OCI-M2 (cell line): ENCODE data around the gene SLC38A5.
"Not testable (repeated sequence)": the region's sequence is repeated elsewhere in the genome, so short reads cannot be mapped to it uniquely, and the experiment has no call there.

ENCODE experiments used
- DNase-seq: peaks from one replicate; lab custom pipeline; 2025; ENCODE audit not compliant: unreplicated experiment; lab: John Stamatoyannopoulos, UW

The SLC38A5 gene

DNA sequence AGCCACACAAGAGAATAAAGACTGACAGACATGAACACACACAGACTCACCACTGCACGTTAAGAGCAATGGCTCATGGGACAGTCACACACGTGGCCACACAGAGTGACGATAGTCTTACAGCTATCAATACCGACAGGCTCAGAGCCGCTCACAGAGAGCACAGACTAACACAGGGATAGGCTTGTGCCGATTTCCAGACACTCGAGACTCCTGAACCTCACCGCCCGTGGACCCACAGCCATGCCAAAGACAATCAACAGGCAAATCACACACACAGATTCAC, 716 bp upstream of the SLC38A5 start:
- DNase-seq = no peak

DNA sequence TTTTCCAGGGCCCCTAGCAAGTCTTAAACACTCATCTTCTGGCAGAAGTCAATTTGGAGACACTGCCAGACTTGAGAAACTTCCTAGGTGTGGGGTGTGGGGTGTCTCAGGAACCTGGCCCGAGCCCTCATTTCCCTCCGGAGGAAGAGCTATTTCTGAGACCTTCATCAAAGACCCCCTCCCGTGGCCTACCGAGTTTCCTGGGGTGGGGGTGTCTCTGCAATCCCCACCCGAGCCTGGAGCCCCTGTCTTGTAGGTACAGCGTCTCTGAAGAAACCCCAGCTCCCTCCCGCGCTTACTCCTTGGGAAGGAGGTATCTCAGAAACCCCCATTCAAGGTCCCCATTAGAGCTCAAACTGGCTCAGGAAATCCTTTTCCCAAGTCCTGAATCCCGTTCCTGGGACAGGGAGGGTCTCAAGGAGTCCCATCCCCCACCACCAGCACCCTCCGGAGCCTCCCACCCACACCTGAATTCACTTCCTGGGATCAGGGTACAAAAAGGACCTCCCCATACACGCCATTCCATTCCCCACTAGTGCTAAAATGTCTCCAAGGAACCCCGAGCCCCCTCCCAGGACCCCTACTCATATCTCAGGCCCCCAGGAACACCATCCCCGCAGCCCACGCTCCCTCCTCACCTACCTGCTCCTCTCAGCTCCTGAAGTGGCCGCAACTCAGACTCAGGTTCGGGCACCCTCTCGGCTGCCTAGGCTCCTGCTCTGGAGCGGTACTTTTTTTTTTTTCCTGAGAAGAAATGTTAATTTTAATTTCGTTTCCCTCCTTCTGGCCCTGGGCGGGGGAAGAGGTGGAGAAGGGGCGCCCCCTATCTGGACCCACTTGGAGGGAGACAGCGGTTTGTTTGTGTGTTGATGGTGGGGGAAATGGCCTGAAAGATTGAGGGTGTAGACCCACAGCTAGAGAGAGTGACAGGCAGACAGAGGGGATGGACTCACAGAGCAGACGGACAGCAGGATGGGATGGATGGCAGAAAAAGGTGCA, 1.1 kb downstream of the SLC38A5 start:
- no peak for DNase-seq

GRCh38 chrX:48468247-48468671, 1.8 kb downstream of the SLC38A5 start:
- DNase-seq = peak; percentile 31

- DNase-seq = peak; percentile 54
Observed at GRCh38 chrX:48467281-48467761, 2.7 kb downstream of the SLC38A5 start.

GRCh38 chrX:48466696-48467095, 3.4 kb downstream of the SLC38A5 start:
- no peak for DNase-seq

- no peak for DNase-seq
Observed at GRCh38 chrX:48465336-48465933, 4.6 kb downstream of the SLC38A5 start.

- no peak for DNase-seq
Observed at GRCh38 chrX:48461830-48462229, 8.2 kb downstream of the SLC38A5 start.

DNA sequence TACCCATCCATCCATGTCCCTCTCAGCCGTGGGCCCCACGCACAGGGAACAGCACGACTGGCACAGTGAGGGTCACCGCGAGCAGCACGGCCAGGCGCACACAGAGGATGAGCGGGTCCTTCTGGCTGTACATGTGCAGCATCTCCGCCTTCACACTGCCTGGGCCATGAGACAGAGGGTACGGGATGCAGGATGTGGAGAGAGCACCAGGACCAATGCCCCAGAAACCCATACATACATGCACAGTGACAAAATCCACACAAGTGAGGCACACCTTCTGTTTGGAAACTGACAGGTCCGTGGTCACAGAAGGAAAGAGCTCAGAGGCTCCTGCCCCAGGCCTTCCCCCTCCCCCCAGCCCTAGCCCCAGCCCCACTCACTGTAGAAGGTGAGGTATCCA, 9.5 kb downstream of the SLC38A5 start:
- DNase-seq = no peak

DNA sequence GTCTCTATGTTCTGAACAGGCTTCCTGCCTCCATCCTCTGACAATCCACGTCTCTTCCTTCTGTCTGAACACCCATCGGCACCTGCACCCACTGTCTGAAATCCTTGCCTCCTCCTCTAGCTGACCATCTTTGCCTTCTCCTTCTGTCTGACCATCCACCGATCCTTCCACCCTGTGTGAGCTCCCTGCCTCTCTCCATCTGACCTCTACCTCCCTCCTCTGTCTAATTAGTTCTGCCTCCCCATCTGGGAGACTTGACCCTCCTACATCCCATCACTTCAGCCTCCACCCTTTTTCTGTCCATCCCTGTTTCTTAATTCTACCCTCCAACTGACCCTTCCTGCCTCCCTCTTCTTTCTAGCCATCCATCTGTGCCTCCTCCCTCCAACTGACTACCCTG, 10.0 kb downstream of the SLC38A5 start:
- no peak for DNase-seq

GRCh38 chrX:48459483-48459882, 10.6 kb downstream of the SLC38A5 start:
- DNase-seq = no peak

- DNase-seq = no peak
Observed at GRCh38 chrX:48458711-48459110, 11.3 kb downstream of the SLC38A5 start.

- no peak for DNase-seq
Observed at GRCh38 chrX:48456628-48457331, 13.3 kb downstream of the SLC38A5 start.

- no peak for DNase-seq
Observed at GRCh38 chrX:48451708-48452107, 18.4 kb downstream of the SLC38A5 start.

DNA sequence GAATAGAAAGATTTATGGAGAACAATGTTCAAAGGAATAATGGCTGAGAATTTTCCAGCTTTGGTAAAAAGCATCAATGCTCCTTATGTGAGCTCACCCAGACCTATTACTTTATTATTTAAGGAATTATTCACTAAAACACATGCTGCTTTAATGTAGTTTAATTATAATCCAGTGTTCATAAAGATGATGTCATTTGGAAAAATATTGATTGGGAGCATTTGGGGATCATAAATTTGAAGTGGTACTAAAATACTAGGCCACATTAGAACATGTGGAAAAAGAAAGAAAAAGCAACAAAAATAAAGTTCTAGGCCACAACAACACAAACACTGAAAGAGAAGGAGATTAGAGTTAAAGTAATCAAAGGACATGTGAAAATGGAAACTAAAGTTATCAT, 20.0 kb downstream of the SLC38A5 start:
- DNase-seq = no peak

DNA sequence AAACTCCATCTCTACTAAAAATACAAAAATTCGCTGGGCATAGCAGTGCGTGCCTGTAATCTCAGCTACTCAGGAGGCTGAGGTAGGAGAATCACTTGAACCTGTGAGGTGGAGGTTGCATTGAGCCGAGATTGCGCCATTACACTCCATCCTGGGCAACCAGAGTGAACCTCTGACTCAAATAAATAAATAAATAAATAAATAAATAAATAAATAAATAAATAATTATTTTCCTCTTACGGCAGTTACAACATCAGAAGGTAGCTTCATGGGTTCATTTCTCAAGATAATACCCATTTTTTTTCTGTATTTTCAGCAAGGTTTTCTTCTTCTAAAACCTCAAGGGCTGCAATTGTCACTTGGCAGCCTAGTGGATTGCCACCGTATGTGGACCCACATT, 22.9 kb downstream of the SLC38A5 start:
- DNase-seq = not testable (repeated sequence)

DNA sequence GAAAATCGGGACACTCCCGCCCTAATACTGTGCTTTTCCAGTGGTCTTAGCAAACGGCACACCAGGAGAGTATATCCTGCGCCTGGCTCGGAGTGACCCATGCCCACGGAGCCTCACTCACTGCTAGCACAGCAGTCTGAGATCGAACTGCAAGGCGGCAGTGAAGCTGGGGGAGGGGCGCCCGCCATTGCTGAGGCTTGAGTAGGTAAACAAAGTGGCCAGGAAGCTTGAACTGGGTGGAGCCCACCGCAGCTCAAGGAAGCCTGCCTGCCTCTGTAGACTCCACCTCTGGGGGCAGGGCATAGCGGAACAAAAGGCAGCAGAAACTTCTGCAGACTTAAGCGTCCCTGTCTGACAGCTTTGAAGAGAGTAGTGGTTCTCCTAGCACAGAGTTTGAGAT, 36.3 kb downstream of the SLC38A5 start:
- DNase-seq = not testable (repeated sequence)

- DNase-seq = not testable (repeated sequence)
Observed at GRCh38 chrX:48430166-48430565, 39.9 kb downstream of the SLC38A5 start.

DNA sequence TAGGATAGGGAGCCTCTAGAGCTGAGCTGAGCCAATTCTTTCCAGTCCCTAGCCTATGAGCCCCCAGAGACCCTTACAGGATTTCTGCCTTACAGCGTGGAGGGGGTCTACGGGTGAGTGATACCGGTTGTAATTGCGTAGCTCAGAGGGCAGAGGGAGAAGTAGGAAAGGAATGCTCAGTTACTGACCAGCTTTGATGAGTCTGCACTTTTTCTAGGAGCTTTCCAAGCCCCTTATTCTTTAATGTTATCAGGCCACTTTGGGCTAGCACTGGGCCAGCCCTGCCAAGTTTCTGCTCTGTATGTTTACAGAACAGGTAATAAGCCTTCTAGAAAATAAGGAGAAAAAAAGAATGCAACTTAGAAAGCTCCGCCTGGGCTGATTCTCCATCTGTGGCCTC, 40.5 kb downstream of the SLC38A5 start:
- DNase-seq = not testable (repeated sequence)

GRCh38 chrX:48427027-48427716, 42.9 kb downstream of the SLC38A5 start:
- not testable (repeated sequence) for DNase-seq

DNA sequence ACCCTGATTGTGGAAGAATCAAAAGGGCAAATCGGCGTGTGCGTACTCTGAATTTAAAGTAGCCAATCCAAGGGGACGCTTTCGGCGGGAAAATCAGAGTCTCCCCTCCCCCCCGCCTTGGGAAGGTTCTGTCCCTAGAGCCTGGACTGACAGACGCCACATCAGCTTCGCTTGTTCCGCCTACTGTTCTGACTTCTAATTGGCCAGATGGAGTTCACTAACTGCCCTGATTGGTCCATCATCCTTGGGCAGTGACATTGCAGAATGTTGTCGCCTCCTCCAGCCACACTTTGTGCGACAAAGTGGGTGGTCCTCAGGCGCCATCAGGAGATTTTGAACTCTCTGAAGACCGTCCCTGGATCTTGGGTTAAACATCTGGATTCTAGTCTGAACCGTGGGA, 58.2 kb downstream of the SLC38A5 start, which contains the start of gene SSX4B:
SSX4B (minus strand) TSS at position 101 of the 400 bp plus-strand sequence. CDS start 588 bp downstream, outside the sequence.
- DNase-seq = not testable (repeated sequence)
